SU-DHL-6 (cell line): ENCODE data around the gene EEF2KMT.

ENCODE experiments used
- H2AFZ ChIP-seq: fragments of 200-600 bp; sonication (generic); 2 replicates; pipeline ENCODE4 v1.6.1; 2014; ENCODE audit warnings: low read depth, mild to moderate bottlenecking, moderate library complexity, mixed read lengths, antibody characterized with exemption, low read length; ENCODE audit not compliant: severe bottlenecking
- H3F3A ChIP-seq: fragments of 200-600 bp; shearing (Covaris generic); 2 replicates; pipeline ENCODE4 v1.6.0; 2016; ENCODE audit warnings: antibody characterized with exemption, mild to moderate bottlenecking; ENCODE audit not compliant: insufficient read depth
- H3K27ac ChIP-seq: fragments of 200-600 bp; sonication (generic); 2 replicates; pipeline ENCODE4 v1.5.1; 2016; ENCODE audit warnings: low read depth, mild to moderate bottlenecking, low read length, moderate library complexity, mixed read lengths
- H3K27me3 ChIP-seq: fragments of 200-600 bp; sonication (generic), shearing (Covaris generic); 2 replicates; pipeline ENCODE4 v1.6.0; 2014; ENCODE audit warnings: mild to moderate bottlenecking, low read length
- H3K36me3 ChIP-seq: fragments of 200-600 bp; sonication (generic); 2 replicates; pipeline ENCODE4 v1.6.1; 2014; ENCODE audit warnings: mild to moderate bottlenecking, low read length, mixed read lengths
- H3K4me2 ChIP-seq: fragments of 300-600, 200-600 bp; shearing (Covaris generic), sonication (generic); 2 replicates; pipeline ENCODE4 v1.6.0; 2014; ENCODE audit warnings: low read length, low read depth, mild to moderate bottlenecking; ENCODE audit not compliant: poor library complexity, severe bottlenecking
- H3K4me3 ChIP-seq: fragments of 200-600 bp; sonication (generic); 2 replicates; pipeline ENCODE4 v1.5.1; 2014; ENCODE audit warnings: antibody characterized with exemption, low read length, mild to moderate bottlenecking, mixed read lengths; ENCODE audit not compliant: insufficient read depth, poor library complexity, severe bottlenecking
- H3K79me2 ChIP-seq: fragments of 200-600 bp; sonication (generic); 2 replicates; pipeline ENCODE4 v1.6.1; 2014; ENCODE audit warnings: mild to moderate bottlenecking, low read length, moderate library complexity; ENCODE audit not compliant: insufficient read depth
- H3K9ac ChIP-seq: fragments of 200-600 bp; sonication (generic); 2 replicates; pipeline ENCODE4 v1.7.0; 2014; ENCODE audit warnings: mild to moderate bottlenecking, low read length
- H3K9me2 ChIP-seq: fragments of 200-600 bp; sonication (generic); replicated peaks from 2 replicates; pipeline ENCODE4 v1.6.1; 2014; ENCODE audit warnings: low read length; ENCODE audit not compliant: insufficient read depth
- H3K9me3 ChIP-seq: fragments of 200-600 bp; sonication (generic); 2 replicates; pipeline ENCODE4 v1.6.1; 2014; ENCODE audit warnings: low read length, mixed read lengths; ENCODE audit not compliant: insufficient read depth
- H4K20me1 ChIP-seq: fragments of 200-600 bp; sonication (generic); 2 replicates; pipeline ENCODE4 v1.6.1; 2014; ENCODE audit warnings: low read depth, mild to moderate bottlenecking, antibody characterized with exemption, low read length, moderate library complexity, mixed read lengths
- CTCF ChIP-seq: fragments of 200-600 bp; sonication (generic); IDR thresholded peaks from one replicate; pipeline ENCODE4 v1.5.1; 2017; ENCODE audit warnings: antibody characterized with exemption, mild to moderate bottlenecking, low read length, moderate library complexity; ENCODE audit not compliant: insufficient read depth, poor library complexity, severe bottlenecking
- EZH2phosphoT487 ChIP-seq: fragments of 200-600 bp; sonication (generic), shearing (Covaris generic); conservative IDR thresholded peaks from 2 replicates; pipeline ENCODE4 v1.6.1; 2018; ENCODE audit warnings: mild to moderate bottlenecking, antibody characterized with exemption, low read length, moderate library complexity, mixed read lengths

Gene EEF2KMT

GRCh38 chr16:5064915-5065314 is 32.7 kb downstream of the EEF2KMT start:
- H3K9me2 ChIP-seq = no peaks in the 10 kb centered on the region
- no peak overlapping the region for H3K9ac ChIP-seq
- no peaks in the 10 kb centered on the region for H3F3A ChIP-seq
- no peaks in the 10 kb centered on the region for H3K79me2 ChIP-seq
- H4K20me1 ChIP-seq = no peaks in the 10 kb centered on the region
- H3K27me3 ChIP-seq = no peaks in the 10 kb centered on the region
- H3K4me3 ChIP-seq = no peak overlapping the region
- no peaks in the 10 kb centered on the region for H3K9me3 ChIP-seq
- H3K27ac ChIP-seq = no peak overlapping the region
- TF ChIP-seq CTCF (no peak), EZH2phosphoT487 (no peak)
- H3K36me3 ChIP-seq = no peaks in the 10 kb centered on the region
- no peak overlapping the region for H2AFZ ChIP-seq
- H3K4me2 ChIP-seq = no peak overlapping the region

- Histone ChIP-seq H3K9me2 (no peaks in the 10 kb centered on the region), H3K79me2 (no peaks in the 10 kb centered on the region), H4K20me1 (no peaks in the 10 kb centered on the region), H3K4me3 (no peak overlapping the region), H3K27ac (no peak overlapping the region), H3K36me3 (no peaks in the 10 kb centered on the region), H3K27me3 (no peaks in the 10 kb centered on the region), H3K4me2 (no peak overlapping the region), H2AFZ (no peak overlapping the region), H3K9me3 (no peaks in the 10 kb centered on the region), H3F3A (no peaks in the 10 kb centered on the region), H3K9ac (no peak overlapping the region)
- TF ChIP-seq CTCF (no peak), EZH2phosphoT487 (no peak)
Measured at GRCh38 chr16:5062790-5063765, 34.5 kb downstream of the EEF2KMT start.

GRCh38 chr16:5062051-5062450 is 35.5 kb downstream of the EEF2KMT start:
- no peak for TF ChIP-seq EZH2phosphoT487
- TF ChIP-seq CTCF = no peak
- H2AFZ ChIP-seq = no peak overlapping the region
- H3K27ac ChIP-seq = no peak overlapping the region
- H3K79me2 ChIP-seq = no peaks in the 10 kb centered on the region
- no peaks in the 10 kb centered on the region for H3K9me2 ChIP-seq
- no peaks in the 10 kb centered on the region for H3F3A ChIP-seq
- no peak overlapping the region for H3K4me2 ChIP-seq
- H3K9ac ChIP-seq = no peak overlapping the region
- H3K36me3 ChIP-seq = no peaks in the 10 kb centered on the region
- no peak overlapping the region for H3K4me3 ChIP-seq
- H3K9me3 ChIP-seq = no peaks in the 10 kb centered on the region
- no peaks in the 10 kb centered on the region for H4K20me1 ChIP-seq
- no peaks in the 10 kb centered on the region for H3K27me3 ChIP-seq
